Mesenchymal stem cell (in vitro differentiated cells and primary cell): ENCODE measurements around the gene HBP1. TPM values are rescaled to one million over a fixed set of nuclear protein-coding genes. Genes with fewer than 3 reads are reported as not detected.

Source experiments
- DNase-seq: peaks from one replicate; pipeline ENCODE4 v3.0.0-alpha.2; 2013
- H2AFZ ChIP-seq: one replicate; pipeline ENCODE4 v1.6.1; 2013; ENCODE audit warnings: low read depth, mild to moderate bottlenecking, control low read depth, inconsistent platforms, low read length, moderate library complexity
- H2AK5ac ChIP-seq: 2 replicates; pipeline ENCODE4 v1.6.1; 2013; ENCODE audit warnings: low read length, moderate library complexity, mild to moderate bottlenecking, inconsistent platforms; ENCODE audit not compliant: severe bottlenecking
- H2BK120ac ChIP-seq: one replicate; pipeline ENCODE4 v1.6.1; 2013; ENCODE audit warnings: low read depth, mild to moderate bottlenecking, inconsistent platforms, low read length, moderate library complexity
- H2BK12ac ChIP-seq, 2 experiments: one replicate each; pipeline ENCODE4 v1.6.1; 2013; ENCODE audit warnings: inconsistent platforms in 2 of 2, low read length in 2 of 2, mild to moderate bottlenecking in 2 of 2, moderate library complexity in 2 of 2, control low read depth in 1 of 2
- H2BK15ac ChIP-seq: one replicate; pipeline ENCODE4 v1.6.1; 2013; ENCODE audit warnings: mild to moderate bottlenecking, low read depth, inconsistent platforms; ENCODE audit not compliant: poor library complexity, severe bottlenecking
- H2BK5ac ChIP-seq: 2 replicates; pipeline ENCODE4 v1.6.1; 2013; ENCODE audit warnings: low read depth, mild to moderate bottlenecking, low read length, control low read depth, inconsistent platforms; ENCODE audit not compliant: poor library complexity, severe bottlenecking
- H3K14ac ChIP-seq, 2 experiments: one replicate each; pipeline ENCODE4 v1.6.1; 2013; ENCODE audit warnings: inconsistent platforms in 2 of 2, low read length in 2 of 2, control low read depth in 1 of 2, mild to moderate bottlenecking in 1 of 2, moderate library complexity in 1 of 2
- H3K18ac ChIP-seq, 2 experiments: one replicate each; pipeline ENCODE4 v1.6.1; 2013; ENCODE audit warnings: inconsistent platforms in 2 of 2, low read length in 2 of 2, control low read depth in 1 of 2, low read depth in 1 of 2, mild to moderate bottlenecking in 1 of 2
- H3K23ac ChIP-seq, 2 experiments: one replicate each; pipeline ENCODE4 v1.6.1; 2013; ENCODE audit warnings: inconsistent platforms in 2 of 2, low read length in 2 of 2, mild to moderate bottlenecking in 2 of 2, moderate library complexity in 2 of 2, control low read depth in 1 of 2
- H3K27ac ChIP-seq: 2 replicates; pipeline ENCODE4 v1.5.1; 2013; ENCODE audit warnings: mild to moderate bottlenecking, moderate library complexity, low read length, control low read depth, inconsistent platforms; ENCODE audit not compliant: poor library complexity, severe bottlenecking
- H3K27me3 ChIP-seq, 2 experiments: 2 replicates each; pipeline versions ENCODE4 v1.6.1 to v1.7.0; 2013; ENCODE audit warnings: low read length in 2 of 2, mild to moderate bottlenecking in 2 of 2, moderate library complexity in 2 of 2, control low read depth in 1 of 2, inconsistent platforms in 1 of 2; ENCODE audit not compliant: control insufficient read depth in 1 of 2, insufficient read depth in 1 of 2
- H3K36me3 ChIP-seq, 2 experiments: 2 replicates each; pipeline versions ENCODE4 v1.6.1 to v1.7.0; 2013; ENCODE audit warnings: low read length in 2 of 2, control low read depth in 1 of 2, inconsistent platforms in 1 of 2, low read depth in 1 of 2, mild to moderate bottlenecking in 1 of 2; ENCODE audit not compliant: insufficient read depth in 2 of 2, control insufficient read depth in 1 of 2
- H3K4ac ChIP-seq, 2 experiments: one replicate each; pipeline ENCODE4 v1.6.1; 2013; ENCODE audit warnings: inconsistent platforms in 2 of 2, low read length in 2 of 2, mild to moderate bottlenecking in 2 of 2, moderate library complexity in 2 of 2, control low read depth in 1 of 2, low read depth in 1 of 2
- H3K4me1 ChIP-seq: 2 replicates; pipeline ENCODE4 v1.6.1; 2013; ENCODE audit warnings: low read depth, low read length, control low read depth; ENCODE audit not compliant: control insufficient read depth, insufficient read depth
- H3K4me2 ChIP-seq: 2 replicates; pipeline ENCODE4 v1.6.1; 2013; ENCODE audit warnings: low read length, mild to moderate bottlenecking, inconsistent platforms; ENCODE audit not compliant: poor library complexity, severe bottlenecking
- H3K4me3 ChIP-seq, 2 experiments: 2 replicates each; pipeline versions ENCODE4 v1.5.1 to v1.7.0; 2013; ENCODE audit warnings: low read length in 2 of 2, mild to moderate bottlenecking in 2 of 2, control low read depth in 1 of 2, low read depth in 1 of 2; ENCODE audit not compliant: insufficient read depth in 1 of 2
- H3K79me1 ChIP-seq: replicated peaks from 2 replicates; pipeline ENCODE4 v1.6.1; 2013; ENCODE audit warnings: mild to moderate bottlenecking, control low read depth, low read length, inconsistent platforms; ENCODE audit not compliant: poor library complexity, severe bottlenecking
- H3K9ac ChIP-seq: 2 replicates; pipeline ENCODE4 v1.7.0; 2013; ENCODE audit warnings: mild to moderate bottlenecking, low read length, moderate library complexity
- H3K9me3 ChIP-seq: 2 replicates; pipeline ENCODE4 v1.7.0; 2013; ENCODE audit warnings: mild to moderate bottlenecking, low read length; ENCODE audit not compliant: control insufficient read depth
- H4K8ac ChIP-seq: one replicate; pipeline ENCODE4 v1.6.1; 2013; ENCODE audit warnings: inconsistent platforms, mild to moderate bottlenecking, low read length, moderate library complexity
- H4K91ac ChIP-seq: one replicate; pipeline ENCODE4 v1.6.1; 2013; ENCODE audit warnings: mild to moderate bottlenecking, low read length, inconsistent platforms
- WGBS: methylation state at CpG from one replicate; pipeline ENCODE4 v1.1.7; 2013; ENCODE audit warnings: mixed read lengths; 5-methylcytosine and 5-hydroxymethylcytosine counted together
- polyA plus RNA-seq, 2 experiments: library from polyadenylated mRNA; stranded (reverse); fragments of 200-250 nt; gene quantifications; one replicate each; pipeline ENCODE4 v1.2.3, GENCODE V29; 2013

Gene HBP1
- polyA plus RNA-seq (2013, experiment 1 of 2) = 39.5 TPM
- polyA plus RNA-seq (2013, experiment 2 of 2) = 40.4 TPM

DNA sequence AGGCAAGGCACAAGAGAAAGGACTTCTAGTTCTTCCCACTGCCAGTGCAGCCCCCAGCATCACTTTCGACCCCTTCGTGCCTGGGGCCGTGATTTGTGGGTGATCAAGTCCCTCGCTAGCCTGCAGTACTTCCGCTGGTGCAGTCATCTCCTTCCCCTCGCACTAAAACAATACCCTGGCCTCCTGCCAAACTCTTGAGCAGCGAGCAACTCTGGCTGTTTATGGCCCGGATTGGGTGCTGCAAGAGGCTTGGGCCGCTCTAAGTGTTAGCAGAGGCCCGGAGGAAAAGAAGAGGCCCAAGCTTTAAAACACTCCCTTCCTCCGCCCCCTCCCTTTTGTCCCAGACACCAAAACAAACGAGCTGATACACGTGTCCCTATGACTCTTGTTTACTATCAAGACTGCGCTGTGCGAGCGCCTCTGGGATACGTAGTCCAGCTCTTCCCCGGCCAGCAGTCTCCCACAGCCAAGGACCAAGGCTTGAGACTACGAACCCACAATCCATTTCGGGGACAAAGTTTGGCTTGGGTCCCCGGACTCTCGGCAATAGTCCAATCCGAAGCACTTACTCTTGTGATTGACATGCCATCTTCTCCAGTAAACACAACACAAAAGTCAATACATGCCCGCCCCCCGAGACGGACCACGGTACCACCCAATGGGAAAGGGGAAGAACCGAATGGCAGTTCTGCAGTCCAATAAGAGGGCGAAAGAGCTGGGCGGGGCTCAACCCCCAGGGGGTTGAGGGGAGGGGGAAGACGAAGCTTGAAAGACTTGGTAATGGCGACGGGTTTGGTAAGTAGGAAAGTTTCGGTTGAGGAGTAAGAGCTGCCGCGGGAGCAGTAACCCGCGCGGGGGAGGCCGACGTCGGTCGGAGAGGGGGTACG, at the start of gene HBP1:
Gene HBP1 (plus strand): TSS at position 771 of the 887 bp plus-strand sequence. CDS start 10,891 bp downstream, outside the sequence.
- no peaks in the 10 kb centered on the region for H3K9me3 ChIP-seq
- peak within 1 kb of the TSS; percentile 53 to 92 for H3K14ac ChIP-seq
- H3K27ac ChIP-seq = peak within 1 kb of the TSS; percentile 94
- H3K4me3 ChIP-seq = peak within 1 kb of the TSS; percentile 94 to 98
- H4K8ac ChIP-seq = peak within 1 kb of the TSS; percentile 92
- H2BK5ac ChIP-seq = peak within 1 kb of the TSS; percentile 89
- under 1% methylated on average over 44 of the region's 44 CpGs for WGBS
- H3K4ac ChIP-seq = peak within 1 kb of the TSS; percentile 87 to 89
- H2BK120ac ChIP-seq = peak within 1 kb of the TSS; percentile 98
- H3K36me3 ChIP-seq = peaks cover 3 to 5% of the 10 kb centered on the region in 2 experiments
- H2AK5ac ChIP-seq = no peak within 1 kb of the TSS
- peak within 1 kb of the TSS; percentile 93 for H2BK15ac ChIP-seq
- peak within 1 kb of the TSS; percentile 94 to 98 for H3K18ac ChIP-seq
- H2AFZ ChIP-seq = peak within 1 kb of the TSS; percentile 48
- H3K79me1 ChIP-seq = no peaks in the 10 kb centered on the region
- H3K4me2 ChIP-seq = peak within 1 kb of the TSS; percentile 88
- peak within 1 kb of the TSS; percentile 98 for H3K9ac ChIP-seq
- H4K91ac ChIP-seq = peak within 1 kb of the TSS; percentile 99
- H2BK12ac ChIP-seq = peak within 1 kb of the TSS; percentile 44 to 83
- no peaks in the 10 kb centered on the region for H3K27me3 ChIP-seq
- no peak within 1 kb of the TSS for H3K23ac ChIP-seq
- peak; percentile 100 for DNase-seq
- H3K4me1 ChIP-seq = peaks cover 5% of the 10 kb centered on the region

DNA sequence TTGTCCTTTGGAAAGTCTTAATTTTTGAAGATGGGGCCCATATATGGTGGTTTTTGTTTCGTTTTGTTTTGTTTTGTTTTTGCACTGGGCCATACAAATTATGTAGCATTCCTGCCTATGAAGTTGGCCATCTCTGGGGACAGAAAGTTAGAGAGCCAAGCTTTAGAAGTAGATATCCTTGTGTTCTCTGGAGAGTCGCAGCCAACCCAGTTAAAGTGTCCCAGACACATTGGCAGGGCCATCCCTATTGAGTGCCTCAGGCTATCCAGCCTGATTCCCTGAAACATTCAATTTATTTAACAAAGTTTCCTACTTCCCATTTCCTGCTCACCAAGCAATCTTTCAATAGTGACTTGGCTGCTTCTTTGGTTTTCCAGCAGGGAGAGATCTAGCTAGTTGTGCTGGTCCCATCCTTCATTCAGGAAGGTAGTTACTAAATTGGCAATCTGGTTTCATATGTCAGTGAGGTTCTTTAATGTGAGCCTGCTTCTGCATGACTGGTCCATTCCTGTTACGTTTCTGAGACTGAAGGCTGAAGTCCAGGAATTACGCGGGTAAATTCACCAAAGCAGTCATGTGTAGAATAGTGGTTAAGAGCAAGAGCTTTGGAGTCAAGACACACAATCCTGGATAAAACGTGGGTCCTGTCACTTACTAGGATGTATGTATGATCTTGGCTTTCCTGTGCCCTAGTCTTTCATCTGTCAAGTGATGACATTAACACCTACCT, 49.3 kb upstream of the HBP1 start:
- H4K8ac ChIP-seq = no peak overlapping the region
- no peak overlapping the region for H3K14ac ChIP-seq
- H3K4me1 ChIP-seq = peaks cover 2% of the 10 kb centered on the region
- H2BK5ac ChIP-seq = no peak overlapping the region
- H3K27me3 ChIP-seq = no peaks in the 10 kb centered on the region
- no peak overlapping the region for H2BK15ac ChIP-seq
- H3K4ac ChIP-seq = peak overlapping the region in 1 of 2 experiments; percentile 62
- H2BK12ac ChIP-seq = peak overlapping the region; percentile 2 to 69
- H3K23ac ChIP-seq = peak overlapping the region in 1 of 2 experiments; percentile 31
- WGBS = 95% methylated on average over 6 of the region's 6 CpGs
- no peak overlapping the region for H3K4me2 ChIP-seq
- H3K4me3 ChIP-seq = no peak overlapping the region
- no peak overlapping the region for H4K91ac ChIP-seq
- no peaks in the 10 kb centered on the region for H3K79me1 ChIP-seq
- no peak for DNase-seq
- H2BK120ac ChIP-seq = no peak overlapping the region
- H2AFZ ChIP-seq = no peak overlapping the region
- H3K36me3 ChIP-seq = no peaks in the 10 kb centered on the region
- peak overlapping the region; percentile 9 to 12 for H3K18ac ChIP-seq
- H2AK5ac ChIP-seq = no peak overlapping the region
- H3K9ac ChIP-seq = no peak overlapping the region
- H3K9me3 ChIP-seq = no peaks in the 10 kb centered on the region
- H3K27ac ChIP-seq = no peak overlapping the region

DNA sequence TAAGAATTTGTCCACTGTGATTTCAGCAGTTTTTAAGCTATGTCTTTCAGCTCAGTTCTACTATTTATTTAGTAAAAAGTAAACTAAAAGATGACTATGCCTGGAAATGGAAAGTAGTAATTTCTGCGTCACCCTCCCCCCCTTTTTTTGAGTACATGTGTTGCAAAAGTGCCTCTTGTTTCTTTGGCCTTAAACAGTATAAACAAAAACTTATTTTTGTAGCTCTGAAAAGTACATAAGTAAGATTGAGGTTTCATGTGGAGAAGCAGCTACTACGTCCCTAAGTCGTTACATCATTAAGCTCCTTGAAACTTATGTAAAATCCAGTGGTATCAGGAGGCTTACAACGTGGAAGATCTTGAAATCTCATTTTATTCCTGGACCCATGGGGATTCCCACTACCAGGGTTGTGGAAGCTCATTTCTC, 46.3 kb upstream of the HBP1 start:
- peak; percentile 93 for DNase-seq
- H3K4me2 ChIP-seq = no peak overlapping the region
- no peak overlapping the region for H3K18ac ChIP-seq
- no peak overlapping the region for H4K91ac ChIP-seq
- no peak overlapping the region for H2BK12ac ChIP-seq
- H3K27me3 ChIP-seq = no peaks in the 10 kb centered on the region
- H3K4me1 ChIP-seq = peaks cover 2% of the 10 kb centered on the region
- H2BK120ac ChIP-seq = no peak overlapping the region
- H3K14ac ChIP-seq = no peak overlapping the region
- no peaks in the 10 kb centered on the region for H3K9me3 ChIP-seq
- H4K8ac ChIP-seq = no peak overlapping the region
- no peaks in the 10 kb centered on the region for H3K36me3 ChIP-seq
- H3K4ac ChIP-seq = no peak overlapping the region
- H3K23ac ChIP-seq = no peak overlapping the region
- H2BK15ac ChIP-seq = no peak overlapping the region
- no peaks in the 10 kb centered on the region for H3K79me1 ChIP-seq
- peak overlapping the region; percentile 17 for H3K9ac ChIP-seq
- H3K27ac ChIP-seq = no peak overlapping the region
- H2BK5ac ChIP-seq = no peak overlapping the region
- no peak overlapping the region for H2AK5ac ChIP-seq
- H2AFZ ChIP-seq = no peak overlapping the region
- H3K4me3 ChIP-seq = no peak overlapping the region
- 0% methylated on average over 3 of the region's 4 CpGs for WGBS

- no peak overlapping the region for H2BK15ac ChIP-seq
- no peak overlapping the region for H3K4ac ChIP-seq
- H2AK5ac ChIP-seq = no peak overlapping the region
- no peak overlapping the region for H3K4me3 ChIP-seq
- 98% methylated on average over 4 of the region's 4 CpGs for WGBS
- no peaks in the 10 kb centered on the region for H3K9me3 ChIP-seq
- no peak for DNase-seq
- peak overlapping the region in 1 of 2 experiments; percentile 57 for H2BK12ac ChIP-seq
- no peak overlapping the region for H2AFZ ChIP-seq
- no peak overlapping the region for H3K14ac ChIP-seq
- no peaks in the 10 kb centered on the region for H3K36me3 ChIP-seq
- peak overlapping the region in 1 of 2 experiments; percentile 93 for H3K18ac ChIP-seq
- no peaks in the 10 kb centered on the region for H3K79me1 ChIP-seq
- no peak overlapping the region for H2BK5ac ChIP-seq
- no peaks in the 10 kb centered on the region for H3K27me3 ChIP-seq
- no peak overlapping the region for H3K4me2 ChIP-seq
- no peak overlapping the region for H2BK120ac ChIP-seq
- no peak overlapping the region for H3K23ac ChIP-seq
- H4K8ac ChIP-seq = no peak overlapping the region
- peaks cover under 1% of the 10 kb centered on the region for H3K4me1 ChIP-seq
- H3K27ac ChIP-seq = no peak overlapping the region
- no peak overlapping the region for H3K9ac ChIP-seq
- H4K91ac ChIP-seq = no peak overlapping the region
Observed at GRCh38 chr7:107123392-107123791, 45.4 kb upstream of the HBP1 start.
